PC-9 (cell line): Measurements from ENCODE around the gene EHBP1L1.

Experiments used
- CTCF ChIP-seq: fragments of 200-600 bp; sonication (generic); conservative IDR thresholded peaks from 2 replicates; pipeline ENCODE4 v1.6.1; 2017; ENCODE audit warnings: mixed run types, antibody characterized with exemption, mild to moderate bottlenecking, moderate library complexity
- EZH2 ChIP-seq: fragments of 200-600 bp; sonication (generic); IDR thresholded peaks from 2 replicates; pipeline ENCODE4 v1.8.0; 2017; ENCODE audit warnings: antibody characterized with exemption, low read depth

- no peak for TF ChIP-seq CTCF
- TF ChIP-seq EZH2 = no peak
Observed at GRCh38 chr11:65574811-65575567, 864 bp upstream of the EHBP1L1 start.
